Activated T-helper 1 cell treated with anti-CD3 and anti-CD28 coated beads, Interleukin-2, amount 50 U/mL, for 16 hours (primary cell): ENCODE data around the gene CADPS.

Source experiments
- DNase-seq, 2 donors: peaks; one replicate each; pipeline ENCODE4 v3.0.0-alpha.2; 2020; ENCODE audit warnings: low read depth in 1 of 2, low spot score in 1 of 2

CADPS gene

DNA sequence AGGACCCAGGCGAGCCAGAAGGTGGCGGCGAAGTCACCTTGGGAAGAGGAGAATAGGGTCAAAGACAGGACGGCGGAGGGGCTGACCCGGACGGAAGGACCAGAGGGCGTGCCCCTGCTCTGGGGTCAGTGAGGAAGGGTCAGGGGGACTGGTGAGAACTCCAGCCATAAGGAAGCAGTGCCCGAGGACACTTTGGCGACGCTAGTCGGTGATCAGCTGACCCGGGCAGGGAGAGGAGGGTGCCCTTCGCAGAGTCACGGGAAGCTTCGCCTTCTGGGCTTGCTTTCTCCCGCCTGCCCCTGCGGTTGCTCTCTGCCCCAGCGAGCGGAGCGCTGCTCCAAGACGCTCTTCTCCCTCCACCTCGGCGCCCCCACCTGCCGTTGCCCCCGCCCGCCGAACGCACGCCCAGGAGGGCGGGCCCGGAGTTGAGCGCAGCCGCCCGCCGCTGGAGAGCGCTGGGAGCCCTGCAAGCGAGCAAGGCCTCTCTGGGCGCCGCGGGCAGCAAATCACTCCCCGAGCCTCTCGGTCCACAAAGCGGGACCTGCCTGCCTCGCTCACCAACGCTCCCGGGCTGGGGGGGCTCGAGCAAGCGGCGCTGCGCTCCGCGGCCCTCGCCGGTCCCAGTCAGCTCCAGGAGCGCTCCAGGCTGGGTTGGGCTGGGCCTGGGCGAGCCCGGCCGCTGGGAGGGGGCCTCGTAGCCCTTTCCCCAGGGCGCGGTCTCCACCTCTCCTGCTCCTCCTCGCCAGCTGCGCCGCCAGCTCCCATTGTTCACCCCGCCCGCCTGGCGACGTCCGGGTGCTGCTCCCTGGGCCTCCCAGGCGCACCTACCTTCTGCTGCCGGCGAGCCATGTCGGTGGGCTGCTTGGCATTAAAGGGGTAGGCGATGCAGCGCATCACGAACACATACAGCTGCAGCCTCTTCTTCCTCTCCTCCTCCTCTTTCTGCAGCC is 1.2 kb downstream of the CADPS start:
- no peak for DNase-seq

DNA sequence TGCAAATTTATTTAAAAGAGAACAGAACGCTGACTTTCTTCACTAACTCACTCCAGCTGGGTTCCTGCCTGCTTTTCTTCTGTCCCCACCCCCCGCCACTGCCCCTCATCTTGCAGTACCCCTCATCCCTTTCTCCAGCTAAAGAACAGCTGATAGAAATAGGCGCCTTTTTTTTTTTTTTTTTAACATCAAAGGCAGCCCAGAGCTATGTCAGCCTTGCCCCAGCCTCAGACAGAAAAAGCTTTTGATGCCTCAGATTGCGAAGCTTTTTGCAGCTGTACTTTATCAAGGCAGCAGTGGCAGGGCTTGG is 1.8 kb downstream of the CADPS start:
- no peak for DNase-seq

DNA sequence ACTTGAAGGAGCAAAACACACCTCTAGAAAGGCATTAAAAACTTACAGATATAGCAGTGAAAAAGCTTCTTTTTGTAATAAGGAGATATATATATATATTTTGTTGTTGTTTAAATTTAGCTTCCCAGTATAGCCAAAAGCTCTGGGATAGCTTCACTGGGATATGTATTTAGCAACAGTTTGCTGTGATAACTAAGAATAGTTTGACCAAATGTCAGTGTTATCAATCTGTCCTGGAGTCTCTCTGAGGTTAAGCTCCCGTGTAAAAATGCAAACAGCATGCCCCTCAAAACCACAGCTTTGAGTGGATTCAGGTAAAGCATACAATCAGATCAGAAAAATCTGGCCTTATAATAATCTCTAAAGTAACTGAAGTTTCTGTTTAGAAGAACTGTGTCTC is 2.9 kb downstream of the CADPS start:
- DNase-seq, result no peak

DNA sequence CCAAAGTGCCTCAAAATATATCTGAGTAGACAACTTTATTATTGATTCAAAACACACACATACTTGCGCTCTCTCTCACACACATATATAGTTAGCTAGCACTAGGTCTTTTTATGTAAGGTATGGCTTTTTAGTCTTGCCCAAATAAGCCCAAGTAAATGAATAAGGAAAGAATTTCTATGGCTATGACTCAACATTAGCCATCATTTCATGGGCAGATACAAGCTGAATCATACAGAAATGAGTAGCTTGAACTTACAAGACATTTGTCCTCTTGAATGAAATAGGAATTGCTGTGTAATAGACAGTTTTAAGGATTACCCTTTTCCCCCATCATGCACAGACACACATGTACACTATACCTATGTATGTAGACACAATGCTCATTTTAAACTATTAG is 4.9 kb downstream of the CADPS start:
- DNase-seq, result no peak

DNA sequence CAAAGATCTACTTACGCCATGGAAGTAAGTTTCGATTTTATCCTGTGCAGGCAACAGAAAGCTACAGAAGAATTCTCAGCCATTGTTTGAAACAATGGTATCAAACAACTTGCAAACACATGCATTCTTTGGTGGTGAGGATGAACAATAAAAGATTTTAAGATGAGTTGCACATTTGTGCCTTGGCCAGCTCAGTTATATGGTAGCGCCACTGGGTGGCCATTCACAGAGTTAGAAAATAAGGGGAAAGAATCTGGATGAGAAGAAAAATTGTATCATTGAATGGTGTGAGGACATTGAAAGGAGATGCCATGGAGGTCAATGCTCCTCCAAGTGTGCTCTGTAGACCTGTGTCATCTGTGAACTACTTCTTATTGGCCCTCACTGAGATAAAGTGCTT is 11.6 kb downstream of the CADPS start:
- DNase-seq, result no peak

DNA sequence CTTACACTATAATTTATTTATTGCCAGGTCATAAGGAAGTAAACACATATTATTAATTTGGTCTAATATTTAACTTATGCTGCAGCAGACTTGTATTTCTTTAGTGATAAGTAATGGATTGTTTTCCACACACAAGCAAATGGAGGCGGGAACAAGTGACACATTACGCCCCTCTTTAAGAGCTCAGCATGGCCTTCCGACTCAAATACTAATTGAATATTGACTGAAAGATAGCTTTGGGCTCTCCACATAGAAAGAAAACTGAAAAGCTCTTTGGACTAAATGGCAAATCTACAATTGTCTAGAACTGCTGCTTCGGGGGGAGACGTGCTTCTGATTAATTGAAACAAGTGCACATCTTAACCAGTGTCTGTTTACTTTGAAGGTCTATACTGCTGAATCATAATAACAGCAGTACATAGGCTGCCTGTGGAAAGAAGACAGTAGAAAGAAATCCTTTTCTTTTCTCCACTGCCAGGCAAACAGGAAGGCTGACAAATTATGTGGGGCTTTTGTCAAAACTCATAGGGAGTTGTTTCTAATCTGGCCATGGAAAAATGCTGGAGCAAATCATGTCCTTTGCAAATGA is 15.9 kb downstream of the CADPS start:
- DNase-seq, result no peak

DNA sequence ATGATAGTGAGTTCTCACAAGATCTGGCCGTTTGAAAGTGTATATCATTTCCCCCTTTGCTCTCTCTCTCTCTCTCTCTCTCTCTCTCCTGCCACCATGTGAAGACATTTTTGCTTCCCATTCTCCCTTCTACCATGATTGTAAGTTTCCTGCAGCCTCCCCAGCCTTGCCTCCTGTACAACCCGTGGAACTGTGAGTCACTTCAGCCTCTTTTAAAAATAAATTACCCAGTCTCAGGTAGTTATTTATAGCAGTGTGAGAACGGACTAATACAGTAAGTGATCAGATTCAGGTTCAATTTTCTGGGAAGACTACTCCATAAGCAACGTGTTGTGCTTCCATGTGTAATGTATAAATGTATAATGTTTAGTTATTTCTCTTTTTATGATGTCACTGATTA is 29.2 kb downstream of the CADPS start:
- no peak for DNase-seq

DNA sequence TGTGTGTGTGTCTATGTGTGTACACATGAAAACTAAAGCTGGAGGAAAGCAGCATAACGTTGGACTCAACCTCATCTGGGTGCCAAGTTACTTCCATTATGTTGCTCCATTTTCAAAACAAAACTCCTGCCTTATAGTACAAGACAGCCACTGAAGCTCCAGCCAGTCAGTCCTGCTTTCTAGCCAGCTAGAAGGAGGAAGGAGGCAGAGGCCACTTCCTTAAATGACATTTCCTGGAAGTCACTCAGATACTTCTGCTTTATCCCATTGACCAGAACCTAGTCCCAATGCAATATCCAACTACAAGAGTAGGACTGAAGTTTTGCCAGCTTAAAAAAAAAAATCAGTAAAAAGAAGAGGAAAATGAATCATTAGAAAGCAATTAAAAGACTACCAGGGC is 31.7 kb downstream of the CADPS start:
- no peak for DNase-seq

DNA sequence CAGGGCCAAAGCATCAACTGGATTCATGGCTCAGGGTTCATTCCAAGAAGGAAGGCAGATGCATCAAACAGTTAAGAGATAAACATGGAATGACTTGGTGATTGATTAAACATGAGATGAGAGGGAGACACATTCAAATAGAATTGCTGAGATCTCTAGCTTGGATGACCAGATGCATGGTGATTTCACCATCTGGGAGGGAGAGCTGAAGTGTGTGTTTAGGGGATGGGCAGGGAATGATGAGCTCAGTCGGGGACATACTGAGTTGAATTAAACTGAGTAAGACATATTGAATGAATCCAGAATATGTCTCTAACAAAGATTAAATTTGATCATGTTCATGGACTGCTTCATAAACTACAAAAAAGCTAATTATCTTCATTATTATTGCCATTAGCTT is 35.5 kb downstream of the CADPS start:
- DNase-seq, result no peak

DNA sequence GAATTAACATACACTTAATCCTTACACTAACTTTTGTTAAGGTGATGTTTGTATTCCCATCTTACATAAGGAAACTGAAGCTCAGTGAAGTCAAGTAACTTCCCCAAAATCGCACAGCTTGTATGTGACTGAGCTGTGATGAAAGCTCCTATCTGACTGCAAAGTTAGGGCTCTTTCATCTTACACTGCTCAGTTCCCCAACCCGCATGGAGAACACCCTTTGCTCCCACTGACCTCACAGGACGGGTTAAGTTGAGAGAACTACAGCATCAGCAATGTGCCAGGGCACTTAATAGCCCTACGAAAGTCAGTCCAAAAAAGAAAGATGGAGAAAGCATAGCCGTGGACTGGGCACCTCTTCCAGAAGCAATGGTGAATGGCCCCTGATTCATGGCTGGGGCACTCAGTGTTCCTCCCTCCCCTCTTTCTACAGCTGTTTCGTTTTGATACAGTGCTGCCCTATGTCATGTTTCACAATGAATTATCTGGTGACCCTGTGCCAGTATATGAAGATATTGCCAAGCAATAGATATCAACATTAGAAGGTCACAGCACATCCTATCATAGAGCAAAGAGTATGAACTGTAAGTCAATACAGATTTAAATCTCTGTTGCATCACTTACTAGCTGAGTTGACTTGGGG is 38.0 kb downstream of the CADPS start:
- no peak for DNase-seq

DNA sequence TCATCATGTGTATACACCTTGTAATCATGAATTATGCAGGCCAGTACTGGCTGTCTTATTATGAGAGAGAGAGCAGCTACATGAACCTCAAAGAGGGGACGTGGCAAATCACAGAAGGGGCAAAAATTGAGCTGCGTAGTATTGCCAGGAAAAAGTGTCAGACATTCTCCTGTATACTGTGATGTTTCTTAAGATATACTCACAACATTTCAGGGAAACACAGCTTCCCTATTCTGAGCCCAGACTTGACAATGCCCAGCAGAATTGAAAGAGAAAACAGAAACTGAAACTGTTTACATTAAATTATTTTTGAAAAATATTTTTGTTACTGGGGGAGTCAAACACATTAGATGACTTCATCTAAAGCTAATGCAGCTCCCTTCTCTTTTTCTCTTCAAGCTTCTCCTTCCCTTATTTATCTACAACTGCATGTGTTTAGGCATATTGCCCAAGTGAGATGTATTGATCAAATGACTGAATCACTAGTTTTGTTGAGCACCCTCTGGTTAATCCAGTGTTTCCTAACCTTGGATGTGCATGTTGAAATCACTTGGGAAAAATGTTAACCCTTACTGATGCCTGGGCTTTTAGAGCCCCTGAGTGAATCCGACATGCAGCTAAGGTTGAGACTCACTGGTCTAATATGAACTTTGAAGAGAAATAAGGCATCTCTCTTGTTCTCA is 39.5 kb downstream of the CADPS start:
- no peak for DNase-seq

DNA sequence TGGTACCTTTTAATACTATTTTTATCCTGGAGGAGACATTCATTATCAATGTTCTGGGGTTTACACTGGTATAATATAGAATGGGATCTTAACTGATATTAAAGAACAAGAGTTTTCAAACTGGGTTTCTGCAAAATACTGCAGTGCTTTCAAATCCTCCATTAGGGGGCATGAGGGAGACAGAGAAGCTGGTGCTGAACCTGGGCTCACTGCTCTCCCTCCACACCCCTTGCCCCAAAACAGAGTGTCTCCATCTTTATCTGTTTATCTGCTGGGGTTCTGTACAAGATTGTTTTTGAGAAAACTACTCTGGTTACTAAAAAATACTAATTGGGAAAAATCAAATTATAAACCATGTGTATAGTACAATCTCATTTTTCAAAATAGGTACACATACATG is 41.7 kb downstream of the CADPS start:
- no peak for DNase-seq

DNA sequence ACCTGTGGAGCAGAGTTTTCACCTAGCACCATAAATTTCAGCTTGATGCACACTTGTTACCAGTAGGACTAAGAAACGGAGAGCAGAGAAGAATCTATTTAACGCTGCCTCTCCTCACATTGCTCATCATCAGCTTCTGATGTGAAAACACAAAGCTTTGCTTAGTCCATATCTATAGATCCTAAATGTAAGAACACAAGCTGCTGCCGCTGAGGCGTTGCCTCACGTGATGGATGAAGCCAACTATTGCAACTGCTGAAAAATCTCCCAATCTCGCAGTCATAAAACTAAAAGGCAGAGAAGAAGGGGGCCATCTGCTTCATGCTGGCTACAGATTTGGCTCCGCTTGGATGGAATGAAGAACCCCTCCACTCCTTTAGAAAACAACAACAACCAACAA is 42.7 kb downstream of the CADPS start:
- DNase-seq, result no peak

DNA sequence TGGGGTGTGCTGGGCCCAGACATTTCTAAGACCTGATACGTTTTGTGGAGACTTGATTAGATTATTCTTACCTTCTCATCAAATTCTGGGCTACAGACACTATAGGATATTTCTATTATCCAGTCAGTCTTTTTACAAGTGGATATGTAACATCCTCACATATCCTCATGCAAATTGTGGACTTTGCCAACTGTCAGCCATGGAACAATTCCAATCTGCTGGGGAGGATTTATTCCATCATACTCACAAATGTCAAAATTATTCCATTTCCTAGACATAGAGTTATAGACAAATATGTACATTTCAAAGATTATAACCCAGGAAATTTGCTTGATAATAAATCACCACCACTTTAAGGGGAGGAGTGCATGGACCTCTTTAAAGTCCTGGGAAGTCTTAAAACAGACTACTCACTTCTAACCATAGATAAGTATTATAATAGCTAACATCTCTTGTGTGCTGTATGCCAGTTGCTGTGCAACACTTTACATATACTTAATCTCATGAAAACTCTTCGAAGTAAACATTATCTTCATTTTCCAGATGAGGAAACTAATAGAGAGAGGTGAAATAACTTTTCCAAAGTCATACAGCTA is 44.4 kb downstream of the CADPS start:
- DNase-seq, result no peak

DNA sequence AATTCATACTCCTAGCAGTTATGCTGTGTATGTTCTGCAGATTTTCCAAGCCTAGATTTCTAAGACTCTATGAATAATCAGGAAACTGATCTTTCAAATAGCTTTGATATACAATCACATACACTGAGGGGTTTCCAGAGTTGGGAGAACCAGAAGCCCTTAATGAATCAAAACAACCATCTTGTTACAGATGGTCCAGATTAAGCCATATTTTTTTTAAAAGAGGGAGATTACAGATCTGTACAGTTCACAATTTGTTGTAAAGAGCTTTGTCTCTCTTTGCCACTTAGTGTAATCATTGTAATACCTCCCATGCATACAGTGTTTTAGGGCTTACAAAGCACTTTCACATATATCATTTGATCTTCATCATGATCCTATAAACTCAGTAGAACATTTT is 47.7 kb downstream of the CADPS start:
- DNase-seq, result no peak

DNA sequence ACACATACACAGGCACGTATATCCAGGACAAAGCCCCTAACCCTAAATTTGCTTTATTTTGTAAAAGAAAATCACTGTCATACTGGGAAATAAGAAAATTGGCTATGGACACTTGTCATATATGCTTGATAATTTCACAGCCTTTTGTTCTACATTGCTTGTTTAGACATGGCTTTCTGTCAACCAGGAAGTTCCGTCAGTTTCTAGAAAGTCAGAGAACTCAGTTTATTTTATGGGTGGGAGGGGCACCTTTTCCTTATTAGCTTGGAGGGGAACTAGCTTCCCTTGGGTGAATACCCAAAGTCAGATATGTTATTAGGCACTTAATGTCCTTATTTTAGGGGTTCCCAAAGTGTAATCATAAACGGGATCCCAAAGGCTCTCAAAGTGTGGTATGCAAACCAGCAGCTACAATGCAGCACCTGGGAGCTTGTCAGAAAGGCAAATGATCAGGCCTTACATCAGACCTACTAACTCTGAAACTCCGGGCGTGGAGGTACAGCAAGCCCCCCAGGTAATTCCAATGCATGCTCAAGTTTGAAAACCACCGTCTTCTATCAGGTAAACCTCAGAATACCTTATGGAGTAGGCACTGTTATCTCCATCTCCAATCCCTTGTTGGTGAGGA is 50.1 kb downstream of the CADPS start:
- no peak for DNase-seq

DNA sequence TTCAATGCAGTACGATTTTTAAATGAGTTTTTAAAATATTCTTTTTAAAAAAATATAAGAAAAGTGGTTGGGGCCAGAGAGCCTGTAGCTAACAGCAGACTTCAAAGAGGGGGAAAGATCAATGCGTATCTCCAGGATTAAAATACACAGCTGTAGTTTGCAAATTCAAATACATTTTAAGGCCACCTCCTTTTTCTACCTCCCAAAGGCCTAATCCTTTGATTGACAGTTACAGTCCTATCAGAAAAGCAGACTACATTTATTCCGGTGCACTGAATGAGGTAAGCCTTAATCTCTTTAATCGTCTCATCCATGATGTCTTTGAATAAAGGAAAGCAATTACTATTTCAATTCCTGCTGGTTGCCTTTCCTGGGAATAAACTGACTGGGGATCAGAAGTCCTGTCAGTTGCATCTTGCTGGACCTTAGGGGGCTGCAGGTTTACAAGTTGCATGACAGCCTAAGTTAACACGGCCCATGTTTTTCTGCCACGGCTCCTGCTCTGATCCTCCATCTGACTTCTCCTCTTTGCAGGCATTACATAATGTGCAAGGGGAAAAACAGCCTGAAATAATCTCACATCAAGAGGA is 51.7 kb downstream of the CADPS start:
- DNase-seq, result no peak

DNA sequence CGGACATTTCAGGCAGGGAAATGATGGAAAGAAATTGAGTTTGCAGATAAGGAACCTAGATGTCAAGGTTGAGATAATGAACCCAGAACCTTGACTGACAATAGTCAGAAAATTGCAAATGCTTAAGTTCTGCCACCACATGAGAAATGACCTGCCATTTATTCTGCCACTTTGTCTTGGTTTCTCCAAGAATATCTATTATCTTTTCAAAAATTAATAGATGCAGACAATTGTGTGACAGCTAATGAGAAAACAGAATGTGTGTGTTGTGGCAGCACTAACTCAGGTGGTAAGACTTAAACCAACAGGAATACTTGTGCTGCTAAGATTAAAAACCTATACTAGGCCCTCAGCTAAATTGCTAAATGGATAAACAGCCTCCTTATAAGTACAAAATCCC is 52.3 kb downstream of the CADPS start:
- DNase-seq, result no peak

DNA sequence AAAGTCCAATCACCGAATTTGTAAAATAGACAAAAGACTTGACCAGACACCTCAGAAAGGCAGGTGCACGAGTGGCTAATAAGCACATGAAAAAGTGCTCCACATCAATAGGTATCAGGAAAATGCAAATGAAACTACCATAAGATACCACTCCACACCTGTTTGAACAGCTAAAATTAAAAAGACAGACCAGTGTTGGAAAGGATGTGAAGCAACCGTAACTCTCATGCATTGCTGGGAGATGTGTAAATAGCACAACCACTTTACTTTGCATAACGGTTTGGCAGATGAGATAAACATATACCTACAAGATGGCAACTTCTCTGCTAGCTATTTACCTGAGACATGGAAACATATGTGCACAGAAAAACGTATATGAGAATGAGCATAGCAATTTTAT is 56.9 kb downstream of the CADPS start:
- no peak for DNase-seq

DNA sequence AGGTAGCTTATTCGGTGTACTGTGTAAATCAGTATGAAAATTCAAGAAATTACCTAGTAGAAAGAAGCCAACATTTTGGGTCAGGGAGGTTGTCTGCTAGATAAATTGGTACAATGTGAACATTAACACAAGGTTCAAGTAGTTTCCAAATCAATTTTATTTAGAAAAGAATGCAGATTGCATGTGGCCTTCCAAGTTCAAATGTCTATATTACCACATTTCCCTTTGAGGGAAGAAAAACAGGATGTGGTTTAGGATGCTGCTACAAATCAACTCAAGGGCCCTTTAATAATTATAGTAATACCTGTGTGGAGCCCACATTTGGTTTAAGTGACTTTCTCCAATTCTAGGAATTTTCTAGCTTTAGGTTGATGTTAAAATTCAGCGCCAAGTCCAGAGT is 57.5 kb downstream of the CADPS start:
- no peak for DNase-seq

DNA sequence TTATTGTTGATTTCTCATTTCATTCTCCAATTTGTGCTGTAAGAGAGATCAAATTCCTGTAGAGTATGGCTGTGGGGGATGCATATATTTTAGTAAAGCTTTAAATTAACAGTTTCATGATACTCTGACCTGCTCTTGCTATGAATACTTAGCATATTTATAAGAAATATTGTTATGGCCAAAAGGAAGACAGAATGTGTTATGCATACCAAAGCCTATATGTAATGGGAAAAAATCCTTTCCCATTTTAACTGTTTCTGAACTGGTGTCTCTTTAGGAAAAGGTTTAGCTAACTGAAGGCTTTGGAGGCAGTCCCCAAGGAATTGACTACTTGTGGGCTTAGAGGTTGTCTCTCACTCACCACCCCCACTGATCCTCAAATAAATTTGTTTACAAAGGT is 59.2 kb downstream of the CADPS start:
- no peak for DNase-seq
